SJCRH30 (cell line): ENCODE data around the gene STK35. TPM values are rescaled to one million over a fixed set of nuclear protein-coding genes. Genes with fewer than 3 reads are reported as not detected.

Experiments used
- DNase-seq, 2 experiments: peaks; one replicate each; pipeline ENCODE4 v3.0.0-alpha.2; 2015 to 2020
- H3K27ac ChIP-seq: fragments of 250-450 bp; sonication (Bioruptor Pico); 2 replicates; pipeline ENCODE4 v1.5.1; 2020; ENCODE audit warnings: mild to moderate bottlenecking, moderate library complexity
- H3K27me3 ChIP-seq: fragments of 250-450 bp; sonication (Bioruptor Pico); 2 replicates; pipeline ENCODE4 v1.5.1; 2020; ENCODE audit warnings: mild to moderate bottlenecking, moderate library complexity
- H3K36me3 ChIP-seq: fragments of 250-450 bp; sonication (Bioruptor Pico); 2 replicates; pipeline ENCODE4 v1.5.1; 2020; ENCODE audit warnings: mild to moderate bottlenecking, moderate library complexity
- H3K4me1 ChIP-seq: fragments of 250-450 bp; sonication (Bioruptor Pico); 2 replicates; pipeline ENCODE4 v1.5.1; 2020; ENCODE audit warnings: mild to moderate bottlenecking, moderate library complexity
- H3K4me3 ChIP-seq: fragments of 250-450 bp; sonication (Bioruptor Pico); 2 replicates; pipeline ENCODE4 v1.5.1; 2020; ENCODE audit warnings: mild to moderate bottlenecking, moderate library complexity
- H3K9me3 ChIP-seq: fragments of 250-450 bp; sonication (Bioruptor Pico); replicated peaks from 2 replicates; pipeline ENCODE4 v1.5.1; 2020; ENCODE audit warnings: mild to moderate bottlenecking, moderate library complexity
- total RNA-seq: library from RNA; depleted of rRNA; stranded (reverse); fragments of >200 nt; shearing (Covaris generic); gene quantifications from 2 replicates; pipeline ENCODE4 v1.2.3, GENCODE V29; 2014

Gene STK35
- total RNA-seq, 1 experiment from 2014 or later, result 19.1 TPM

DNA sequence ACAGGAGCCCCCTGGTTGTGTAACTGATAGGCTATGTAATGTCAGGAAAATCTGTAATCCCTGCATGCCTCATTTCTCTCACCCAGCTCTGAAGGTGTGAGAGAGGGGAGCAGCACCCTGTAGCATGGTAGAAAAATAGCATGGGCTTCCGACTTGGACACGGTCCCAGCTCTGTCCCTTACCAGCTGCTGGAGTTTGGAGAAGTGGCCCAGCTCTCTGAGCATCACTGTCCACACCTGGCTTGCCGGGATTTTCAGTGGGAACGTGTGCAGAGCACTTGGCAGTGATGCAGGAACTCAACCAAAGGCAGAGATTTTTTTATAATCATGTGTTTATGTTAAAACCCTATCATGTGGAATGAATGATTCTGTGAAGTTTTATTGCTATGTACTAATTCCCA, 34.6 kb downstream of the STK35 start:
- H3K4me1 ChIP-seq, result no peaks in the 10 kb centered on the region
- H3K4me3 ChIP-seq, result no peak overlapping the region
- no peaks in the 10 kb centered on the region for H3K27me3 ChIP-seq
- H3K36me3 ChIP-seq, result no peaks in the 10 kb centered on the region; the same call in 1 of the 2 replicates
- no peaks in the 10 kb centered on the region for H3K9me3 ChIP-seq
- H3K27ac ChIP-seq, result no peak overlapping the region
- no peak for DNase-seq

DNA sequence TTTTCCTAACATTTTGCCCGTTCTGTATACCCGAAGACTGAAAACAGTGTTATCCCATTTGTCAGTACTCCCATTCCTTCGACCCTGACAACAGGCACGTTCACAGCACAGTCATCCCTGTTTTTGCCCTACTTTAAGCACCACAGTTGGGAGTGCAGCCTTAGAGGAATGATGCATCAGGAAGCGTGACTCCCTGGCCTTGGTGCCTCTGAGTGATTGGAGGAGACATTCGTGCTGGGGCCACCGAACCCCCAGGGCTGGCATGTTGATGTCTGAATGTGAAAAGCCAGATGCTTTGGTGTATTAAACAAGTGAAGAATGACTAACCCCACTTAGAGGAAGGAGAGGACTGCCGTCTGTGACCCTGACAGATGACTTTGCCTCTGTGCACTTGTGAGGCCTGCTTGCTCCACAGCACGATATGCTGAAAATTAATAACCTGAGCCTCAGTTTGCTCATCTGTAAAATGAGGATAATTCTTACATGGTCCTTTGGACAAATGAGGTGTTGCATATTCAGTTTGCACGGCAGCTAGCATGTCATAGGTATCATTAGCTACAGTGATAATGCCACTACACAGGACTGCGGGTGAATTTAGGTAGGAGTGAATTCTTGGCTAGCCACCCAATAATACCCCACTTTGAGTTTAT, 36.0 kb downstream of the STK35 start:
- H3K36me3 ChIP-seq, result no peaks in the 10 kb centered on the region; the same call in 1 of the 2 replicates
- no peaks in the 10 kb centered on the region for H3K27me3 ChIP-seq
- no peaks in the 10 kb centered on the region for H3K4me1 ChIP-seq
- DNase-seq, result no peak
- no peaks in the 10 kb centered on the region for H3K9me3 ChIP-seq
- no peak overlapping the region for H3K4me3 ChIP-seq
- no peak overlapping the region for H3K27ac ChIP-seq

DNA sequence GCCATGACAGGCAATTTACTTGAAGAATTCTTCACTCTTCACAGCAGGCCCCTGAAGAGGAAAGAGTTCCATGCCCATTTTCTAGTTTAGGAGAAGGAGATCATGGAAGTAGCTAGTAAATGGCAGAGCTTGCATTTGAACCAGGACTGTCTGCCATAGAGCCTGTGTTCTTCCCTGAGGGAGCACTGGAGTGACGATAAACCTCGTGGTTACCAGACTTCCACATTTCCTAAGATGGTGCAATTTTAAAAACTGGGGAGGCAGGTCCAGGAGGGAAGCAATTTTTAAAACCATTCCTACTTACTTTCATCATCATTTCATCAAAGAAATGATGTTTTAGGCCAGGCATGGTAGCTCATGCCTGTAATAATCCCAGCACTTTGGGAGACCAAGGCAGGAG, 36.8 kb downstream of the STK35 start:
- Histone ChIP-seq H3K27ac (no peak overlapping the region), H3K4me1 (no peaks in the 10 kb centered on the region), H3K9me3 (no peaks in the 10 kb centered on the region), H3K4me3 (no peak overlapping the region), H3K27me3 (no peaks in the 10 kb centered on the region), H3K36me3 (no peaks in the 10 kb centered on the region; the same call in 1 of the 2 replicates)
- DNase-seq, result no peak

DNA sequence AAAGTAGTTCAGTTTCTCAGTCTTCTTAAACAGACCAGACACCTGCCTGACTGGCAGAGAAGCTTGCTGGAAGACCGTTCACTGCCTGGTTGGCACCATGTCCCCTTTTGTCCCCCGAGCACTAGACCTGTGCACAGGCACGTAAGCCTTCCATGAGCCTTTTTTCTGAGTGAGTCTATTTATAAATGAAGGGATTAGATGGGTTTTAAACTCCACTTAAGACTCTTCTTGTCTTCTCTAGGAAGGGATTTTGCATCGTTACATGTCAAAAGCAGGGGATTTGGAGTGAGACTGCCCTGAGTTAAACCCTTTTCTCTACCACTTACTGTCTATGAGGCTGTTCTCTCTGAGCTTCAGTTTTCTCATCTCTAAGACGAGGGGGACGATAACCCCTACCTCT, 37.6 kb downstream of the STK35 start:
- no peak overlapping the region for H3K27ac ChIP-seq
- no peaks in the 10 kb centered on the region for H3K27me3 ChIP-seq
- H3K36me3 ChIP-seq, result no peaks in the 10 kb centered on the region; the same call in 1 of the 2 replicates
- no peak for DNase-seq
- no peaks in the 10 kb centered on the region for H3K9me3 ChIP-seq
- no peaks in the 10 kb centered on the region for H3K4me1 ChIP-seq
- H3K4me3 ChIP-seq, result no peak overlapping the region

DNA sequence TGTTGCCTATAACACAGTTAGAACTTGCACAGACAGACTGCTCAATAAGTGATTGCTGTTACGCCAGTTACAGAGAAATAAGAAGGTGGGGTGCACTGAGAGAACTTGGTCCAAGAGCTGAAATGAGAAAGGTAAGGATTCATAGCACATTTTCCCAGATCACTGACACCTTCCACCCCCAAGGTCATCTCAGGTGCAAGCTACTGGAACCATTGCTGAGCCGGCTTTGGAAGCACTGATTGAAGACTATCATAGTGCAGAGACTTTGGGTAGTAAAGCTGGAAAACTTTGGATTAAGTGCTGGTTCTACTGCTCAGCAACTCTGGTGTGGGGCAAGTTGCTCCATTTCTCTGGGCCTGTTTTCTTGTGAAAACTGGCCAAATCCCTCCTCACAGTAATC, 38.1 kb downstream of the STK35 start:
- no peaks in the 10 kb centered on the region for H3K9me3 ChIP-seq
- no peaks in the 10 kb centered on the region for H3K27me3 ChIP-seq
- H3K27ac ChIP-seq, result no peak overlapping the region

DNA sequence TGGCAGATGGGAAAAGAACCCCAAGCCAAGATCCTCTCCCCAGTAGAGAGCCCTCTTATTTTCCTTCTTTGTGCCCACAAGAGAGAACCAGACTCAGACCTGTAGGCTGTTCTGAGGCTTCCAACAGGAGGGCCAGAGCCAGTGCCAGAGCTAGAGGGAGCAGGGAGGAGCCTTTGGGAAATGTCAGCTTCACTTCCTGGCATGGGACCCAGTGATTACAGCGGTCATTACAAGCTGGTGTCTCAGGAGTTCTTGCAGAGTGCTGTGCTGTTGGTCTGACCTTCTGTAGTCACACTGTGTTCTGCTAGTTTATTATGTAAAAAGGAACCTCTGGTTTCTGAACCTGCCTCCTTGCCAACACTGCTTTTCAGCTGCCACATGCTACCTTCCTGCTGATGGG, 38.9 kb downstream of the STK35 start:
- no peak overlapping the region for H3K4me3 ChIP-seq
- H3K9me3 ChIP-seq, result no peaks in the 10 kb centered on the region
- no peak for DNase-seq
- no peaks in the 10 kb centered on the region; the same call in 1 of the 2 replicates for H3K36me3 ChIP-seq
- H3K4me1 ChIP-seq, result no peaks in the 10 kb centered on the region
- H3K27ac ChIP-seq, result no peak overlapping the region
- no peaks in the 10 kb centered on the region for H3K27me3 ChIP-seq

More for the DNA sequence above, 38.1 kb downstream of the STK35 start:
- no peaks in the 10 kb centered on the region; the same call in 1 of the 2 replicates for H3K36me3 ChIP-seq
- no peak overlapping the region for H3K4me3 ChIP-seq
- no peak for DNase-seq
- H3K4me1 ChIP-seq, result no peaks in the 10 kb centered on the region

DNA sequence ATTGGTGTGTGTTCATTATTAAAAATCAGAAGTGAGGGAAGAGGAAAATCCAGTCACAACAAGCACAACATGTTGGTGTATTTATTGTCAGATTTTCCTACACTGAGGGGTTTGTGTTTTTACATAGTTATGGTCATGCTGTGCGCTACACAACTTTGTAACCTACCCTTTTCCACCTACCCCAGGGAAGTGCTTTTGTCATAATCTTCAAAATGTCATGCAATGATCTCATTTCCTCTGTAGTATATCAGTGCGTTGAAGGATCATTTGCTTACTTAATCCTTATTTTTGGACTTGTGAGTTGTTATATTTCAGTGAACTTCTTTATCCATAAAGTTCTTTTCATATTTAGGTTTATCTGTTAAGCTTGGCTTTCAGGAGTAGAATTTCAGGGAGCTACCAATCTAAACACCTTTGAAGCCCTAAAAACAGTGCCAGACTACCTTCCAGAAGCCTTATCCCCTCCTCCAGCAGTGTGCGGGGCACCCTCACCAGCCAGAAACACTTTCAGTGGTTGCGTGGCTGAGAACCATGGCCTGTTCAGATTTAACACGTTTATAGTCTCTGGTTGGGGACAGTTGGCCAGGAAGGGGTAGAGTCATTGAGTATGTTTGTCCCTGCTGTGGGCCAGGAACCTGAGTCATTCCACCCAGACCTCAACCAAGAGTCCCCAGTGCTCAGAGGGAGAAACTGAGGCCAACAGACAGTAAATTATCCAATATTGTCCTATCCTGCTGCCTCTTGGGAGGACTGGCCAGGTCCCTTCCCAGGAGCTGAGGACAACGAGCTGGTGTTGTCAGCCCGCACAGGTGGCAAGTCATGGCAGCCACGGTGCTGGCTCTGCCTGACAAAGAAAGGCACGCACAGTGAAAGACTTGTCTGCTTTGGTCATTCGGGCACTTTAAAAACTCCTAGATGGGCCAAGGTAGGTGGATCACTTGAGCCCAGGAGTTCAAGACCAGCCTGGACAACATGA, 40.3 kb downstream of the STK35 start:
- H3K9me3 ChIP-seq, result no peaks in the 10 kb centered on the region
- H3K27ac ChIP-seq, result no peak overlapping the region
- DNase-seq, result no peak
- no peaks in the 10 kb centered on the region for H3K4me1 ChIP-seq
- no peaks in the 10 kb centered on the region for H3K36me3 ChIP-seq
- no peaks in the 10 kb centered on the region for H3K27me3 ChIP-seq
- no peak overlapping the region for H3K4me3 ChIP-seq

DNA sequence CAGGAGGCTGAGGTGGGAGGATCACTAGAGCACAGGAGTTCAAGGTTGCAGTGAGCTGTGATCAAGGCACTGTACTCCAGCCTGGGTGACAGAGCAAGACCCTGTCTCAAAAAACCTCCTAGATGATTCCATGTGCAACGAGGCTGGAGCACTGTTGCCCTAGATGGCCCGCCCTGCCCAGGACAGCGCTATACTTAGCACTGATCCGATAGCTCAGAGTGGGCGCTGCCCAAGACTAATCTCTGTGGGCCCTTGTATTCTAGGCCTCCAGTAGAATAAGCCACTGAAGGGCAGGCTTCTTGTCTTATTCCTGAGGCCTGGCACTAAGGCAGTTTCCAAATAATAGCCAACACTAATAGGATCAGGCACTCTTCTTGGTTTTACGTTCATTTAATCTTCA, 41.0 kb downstream of the STK35 start:
- no peaks in the 10 kb centered on the region for H3K9me3 ChIP-seq
- H3K4me1 ChIP-seq, result no peaks in the 10 kb centered on the region
- H3K4me3 ChIP-seq, result no peak overlapping the region
- H3K27ac ChIP-seq, result no peak overlapping the region
- no peaks in the 10 kb centered on the region for H3K36me3 ChIP-seq
- H3K27me3 ChIP-seq, result no peaks in the 10 kb centered on the region
- no peak for DNase-seq

DNA sequence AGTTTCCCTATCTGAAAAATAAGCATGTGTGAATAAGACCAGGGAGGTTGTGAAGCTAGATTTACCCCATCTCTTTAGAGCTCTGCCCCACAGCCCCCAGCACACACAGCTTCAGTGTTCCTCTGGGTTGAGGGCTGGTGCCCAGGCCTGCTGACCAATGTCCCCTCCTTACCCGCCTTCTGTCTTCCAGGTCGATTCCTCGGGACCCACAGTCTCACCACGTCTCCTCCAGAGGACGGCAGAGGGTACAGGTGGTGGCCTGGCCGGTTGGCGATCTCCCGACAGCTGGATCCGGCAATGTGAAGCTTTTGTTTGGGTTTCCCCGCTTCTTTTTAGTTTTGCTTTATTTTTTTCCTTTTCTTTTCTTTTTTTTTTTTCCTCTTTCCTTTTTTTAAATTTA, 42.0 kb downstream of the STK35 start:
- H3K36me3 ChIP-seq, result no peaks in the 10 kb centered on the region
- H3K4me3 ChIP-seq, result no peak overlapping the region
- no peaks in the 10 kb centered on the region for H3K4me1 ChIP-seq
- H3K9me3 ChIP-seq, result no peaks in the 10 kb centered on the region
- H3K27me3 ChIP-seq, result no peaks in the 10 kb centered on the region
- H3K27ac ChIP-seq, result no peak overlapping the region
- no peak for DNase-seq

DNA sequence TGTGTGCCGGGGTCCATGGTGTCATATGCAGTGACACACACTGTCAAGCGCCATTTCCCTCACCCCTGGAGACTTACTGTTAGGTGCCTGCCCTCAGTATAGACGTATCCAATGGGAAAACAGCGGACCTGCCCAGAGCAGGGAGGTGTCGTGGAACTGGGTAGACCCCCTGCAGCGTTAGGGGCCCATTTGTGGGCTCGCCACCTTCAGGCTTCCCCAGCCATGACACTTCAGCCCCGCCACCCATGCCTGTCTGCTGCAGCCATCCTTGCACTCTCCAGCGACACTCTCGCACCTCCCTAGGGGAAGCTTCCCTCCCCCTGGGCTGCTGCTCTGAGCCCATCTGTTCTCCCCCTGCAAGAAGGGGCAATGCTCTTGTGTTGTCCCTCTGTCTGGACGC, 43.2 kb downstream of the STK35 start:
- Histone ChIP-seq H3K36me3 (no peaks in the 10 kb centered on the region), H3K4me1 (no peaks in the 10 kb centered on the region), H3K4me3 (no peak overlapping the region), H3K27ac (no peak overlapping the region), H3K9me3 (no peaks in the 10 kb centered on the region), H3K27me3 (no peaks in the 10 kb centered on the region)
- no peak for DNase-seq

DNA sequence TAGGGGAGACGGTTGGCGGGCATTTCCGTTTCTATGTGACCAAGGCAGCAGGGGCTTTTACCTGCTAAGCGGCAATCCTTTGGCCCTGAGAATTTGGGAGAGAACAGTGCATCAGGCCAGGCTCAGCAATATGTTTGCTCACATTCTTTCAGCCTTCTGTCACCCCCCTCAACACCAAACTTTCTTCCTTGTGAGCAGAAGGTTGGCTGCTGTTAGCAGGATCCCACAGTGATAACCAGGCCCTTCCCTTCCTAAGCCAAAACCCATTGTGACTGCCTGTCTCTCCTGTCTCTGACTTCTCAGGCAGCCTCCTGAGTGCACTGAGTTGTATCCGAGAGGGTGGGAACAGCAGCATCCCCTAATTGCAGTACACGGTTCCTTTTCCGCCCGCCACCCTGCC, 43.7 kb downstream of the STK35 start:
- Histone ChIP-seq H3K36me3 (no peaks in the 10 kb centered on the region), H3K27ac (no peak overlapping the region), H3K9me3 (no peaks in the 10 kb centered on the region), H3K4me1 (no peaks in the 10 kb centered on the region), H3K4me3 (no peak overlapping the region), H3K27me3 (no peaks in the 10 kb centered on the region)
- no peak for DNase-seq

DNA sequence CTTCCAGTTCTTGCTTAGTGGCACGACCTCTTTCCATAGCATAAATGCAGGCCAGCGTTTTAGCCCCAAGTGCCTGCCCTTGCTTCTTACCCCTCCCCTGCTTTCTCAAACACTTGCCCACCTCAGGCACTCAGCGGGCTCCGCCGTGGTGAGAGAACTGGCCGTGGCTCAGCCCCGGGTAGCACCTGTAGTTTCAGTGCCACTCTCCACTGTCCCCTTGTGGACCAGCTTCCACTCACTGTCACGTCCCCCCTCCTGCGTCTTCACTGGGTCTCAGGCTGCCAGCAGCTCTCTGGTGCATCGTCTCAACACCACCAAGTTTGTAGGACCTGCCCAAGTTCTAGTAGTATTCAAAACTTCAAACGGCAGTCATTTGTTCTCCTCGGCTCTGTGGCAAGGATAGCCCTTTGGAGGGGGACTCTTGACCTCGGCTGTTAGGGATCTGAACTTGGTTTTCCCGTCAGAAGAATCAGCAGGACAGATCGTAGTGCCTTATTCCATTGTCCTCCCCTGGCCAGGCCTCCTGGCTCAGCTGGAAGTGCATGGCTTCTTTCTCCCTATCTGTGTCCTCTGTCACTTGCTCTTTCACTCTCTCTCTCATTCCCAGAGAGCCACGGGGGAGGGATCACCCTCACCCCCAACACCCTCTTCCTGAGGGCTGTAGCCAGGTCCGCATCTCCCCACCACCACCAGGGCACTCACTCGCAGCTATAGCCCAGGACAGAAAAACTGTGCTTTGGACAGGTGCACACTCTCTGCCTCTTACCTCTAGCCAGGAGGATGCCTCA, 44.6 kb downstream of the STK35 start:
- H3K27me3 ChIP-seq, result no peaks in the 10 kb centered on the region
- no peak overlapping the region for H3K4me3 ChIP-seq
- H3K4me1 ChIP-seq, result no peaks in the 10 kb centered on the region
- H3K9me3 ChIP-seq, result no peaks in the 10 kb centered on the region
- no peak for DNase-seq
- no peaks in the 10 kb centered on the region for H3K36me3 ChIP-seq
- no peak overlapping the region for H3K27ac ChIP-seq

DNA sequence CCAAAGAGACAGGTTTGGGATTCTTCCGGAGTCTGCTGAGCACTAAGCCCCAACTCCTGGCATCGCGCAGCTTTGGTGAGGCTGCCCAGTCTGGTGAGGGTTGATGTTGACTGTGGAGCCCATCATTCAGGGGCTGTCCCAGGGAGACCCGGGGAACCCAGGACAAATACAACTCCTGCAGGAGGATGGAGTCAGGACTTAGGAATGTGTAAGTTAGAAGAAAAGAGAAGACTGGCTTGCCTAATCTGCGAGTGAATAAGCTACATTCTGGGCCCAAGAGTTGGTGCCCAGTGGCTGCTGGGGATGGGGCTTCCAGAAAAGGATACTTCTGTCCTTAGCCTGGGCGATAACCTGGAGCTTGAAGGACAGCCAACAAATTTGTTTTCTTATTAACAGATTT, 47.9 kb downstream of the STK35 start:
- no peaks in the 10 kb centered on the region for H3K36me3 ChIP-seq
- no peak overlapping the region for H3K27ac ChIP-seq
- DNase-seq, result no peak
- no peaks in the 10 kb centered on the region for H3K9me3 ChIP-seq
- H3K4me1 ChIP-seq, result no peaks in the 10 kb centered on the region
- no peak overlapping the region for H3K4me3 ChIP-seq
- H3K27me3 ChIP-seq, result no peaks in the 10 kb centered on the region

DNA sequence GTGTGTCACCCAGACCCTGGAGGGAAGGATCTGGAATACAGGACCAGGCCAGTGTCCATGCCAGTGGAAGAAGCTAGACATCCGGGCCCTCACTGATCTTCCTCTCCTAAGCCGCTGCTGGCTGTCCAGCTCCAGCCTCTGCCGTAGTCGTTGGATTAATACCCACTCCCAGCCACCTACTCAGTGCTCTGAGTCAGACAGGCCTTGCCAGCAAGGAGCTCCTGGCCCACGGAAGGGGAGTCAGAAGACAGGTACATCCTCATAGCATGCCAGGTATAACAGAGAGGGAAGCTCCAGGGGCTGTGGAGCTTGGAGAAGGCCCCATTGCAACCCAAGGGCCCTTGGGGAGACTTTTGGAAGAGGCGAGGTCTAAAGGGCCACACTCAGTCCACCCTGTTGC, 49.0 kb downstream of the STK35 start:
- Histone ChIP-seq H3K27ac (no peak overlapping the region), H3K27me3 (no peaks in the 10 kb centered on the region), H3K4me3 (no peak overlapping the region), H3K36me3 (no peaks in the 10 kb centered on the region), H3K4me1 (no peaks in the 10 kb centered on the region), H3K9me3 (no peaks in the 10 kb centered on the region)
- no peak for DNase-seq

DNA sequence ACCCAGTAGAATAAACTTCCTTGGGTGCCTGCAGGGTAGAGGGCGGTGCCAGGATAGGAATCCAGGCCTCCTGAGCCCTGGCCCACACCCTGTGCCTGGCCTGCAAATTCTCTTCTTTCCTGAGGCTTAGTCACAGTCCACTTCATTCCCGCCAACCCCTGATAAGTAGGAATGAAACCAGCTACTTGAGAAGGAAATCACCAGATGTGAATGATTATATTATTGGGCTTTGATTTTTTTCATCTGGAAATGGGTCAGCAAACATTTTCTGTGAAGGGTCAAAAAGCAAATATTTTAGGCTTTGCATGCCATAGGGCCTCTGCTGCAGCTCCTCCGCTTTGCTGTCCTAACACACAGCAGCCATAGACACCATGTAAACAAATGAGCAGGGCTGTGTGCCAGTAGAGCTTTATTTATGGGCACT, 50.2 kb downstream of the STK35 start:
- no peaks in the 10 kb centered on the region for H3K4me1 ChIP-seq
- H3K27ac ChIP-seq, result no peak overlapping the region
- no peaks in the 10 kb centered on the region for H3K36me3 ChIP-seq
- no peak overlapping the region for H3K4me3 ChIP-seq
- no peak for DNase-seq
- no peaks in the 10 kb centered on the region for H3K9me3 ChIP-seq
- H3K27me3 ChIP-seq, result no peaks in the 10 kb centered on the region
